ENCODE results near the gene JMJD7. TPM values are rescaled to one million over a fixed set of nuclear protein-coding genes. Genes with fewer than 3 reads are reported as not detected.

Gene JMJD7
- total RNA-seq, 2 donors from 2014 or later, result 7.8 to 11.8 TPM

DNA sequence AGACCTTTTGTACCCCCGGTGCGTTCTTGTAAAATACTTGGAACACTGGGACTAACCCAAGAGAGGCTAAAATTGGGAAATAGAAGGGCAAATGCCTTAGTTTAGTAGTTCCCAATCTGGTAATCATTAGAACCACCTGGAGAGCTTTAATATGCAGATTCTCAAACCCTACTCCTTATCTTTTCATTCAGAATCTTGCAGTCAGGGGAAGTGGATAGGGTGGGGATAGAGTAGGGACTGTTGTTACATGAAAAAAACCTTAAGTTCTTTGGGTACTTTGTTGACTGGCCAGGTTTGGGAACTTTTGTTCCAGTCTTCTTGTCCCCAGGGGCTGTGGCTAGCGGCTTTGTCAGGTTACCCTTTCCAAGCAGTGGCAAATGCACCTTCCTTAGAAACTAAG is 37.7 kb upstream of the JMJD7 start:
- no peak for DNase-seq
- Histone ChIP-seq H3K27me3 (no peaks in the 10 kb centered on the region), H3K4me1 (no peaks in the 10 kb centered on the region), H3K36me3 (no peaks in the 10 kb centered on the region), H3K9ac (ENCODE audit: low read depth in 2 of 2, low read length in 2 of 2) (no peak overlapping the region), H3K4me3 (no peak overlapping the region), H3K9me3 (no peaks in the 10 kb centered on the region), H3K27ac (no peak overlapping the region)
- intact Hi-C loops (cut with DNase I), result no loop called here
- TF ChIP-seq, protein P1, sequence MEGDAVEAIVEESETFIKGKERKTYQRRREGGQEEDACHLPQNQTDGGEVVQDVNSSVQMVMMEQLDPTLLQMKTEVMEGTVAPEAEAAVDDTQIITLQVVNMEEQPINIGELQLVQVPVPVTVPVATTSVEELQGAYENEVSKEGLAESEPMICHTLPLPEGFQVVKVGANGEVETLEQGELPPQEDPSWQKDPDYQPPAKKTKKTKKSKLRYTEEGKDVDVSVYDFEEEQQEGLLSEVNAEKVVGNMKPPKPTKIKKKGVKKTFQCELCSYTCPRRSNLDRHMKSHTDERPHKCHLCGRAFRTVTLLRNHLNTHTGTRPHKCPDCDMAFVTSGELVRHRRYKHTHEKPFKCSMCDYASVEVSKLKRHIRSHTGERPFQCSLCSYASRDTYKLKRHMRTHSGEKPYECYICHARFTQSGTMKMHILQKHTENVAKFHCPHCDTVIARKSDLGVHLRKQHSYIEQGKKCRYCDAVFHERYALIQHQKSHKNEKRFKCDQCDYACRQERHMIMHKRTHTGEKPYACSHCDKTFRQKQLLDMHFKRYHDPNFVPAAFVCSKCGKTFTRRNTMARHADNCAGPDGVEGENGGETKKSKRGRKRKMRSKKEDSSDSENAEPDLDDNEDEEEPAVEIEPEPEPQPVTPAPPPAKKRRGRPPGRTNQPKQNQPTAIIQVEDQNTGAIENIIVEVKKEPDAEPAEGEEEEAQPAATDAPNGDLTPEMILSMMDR (IDR thresholded peaks at IDR 0.05), result no peak

DNA sequence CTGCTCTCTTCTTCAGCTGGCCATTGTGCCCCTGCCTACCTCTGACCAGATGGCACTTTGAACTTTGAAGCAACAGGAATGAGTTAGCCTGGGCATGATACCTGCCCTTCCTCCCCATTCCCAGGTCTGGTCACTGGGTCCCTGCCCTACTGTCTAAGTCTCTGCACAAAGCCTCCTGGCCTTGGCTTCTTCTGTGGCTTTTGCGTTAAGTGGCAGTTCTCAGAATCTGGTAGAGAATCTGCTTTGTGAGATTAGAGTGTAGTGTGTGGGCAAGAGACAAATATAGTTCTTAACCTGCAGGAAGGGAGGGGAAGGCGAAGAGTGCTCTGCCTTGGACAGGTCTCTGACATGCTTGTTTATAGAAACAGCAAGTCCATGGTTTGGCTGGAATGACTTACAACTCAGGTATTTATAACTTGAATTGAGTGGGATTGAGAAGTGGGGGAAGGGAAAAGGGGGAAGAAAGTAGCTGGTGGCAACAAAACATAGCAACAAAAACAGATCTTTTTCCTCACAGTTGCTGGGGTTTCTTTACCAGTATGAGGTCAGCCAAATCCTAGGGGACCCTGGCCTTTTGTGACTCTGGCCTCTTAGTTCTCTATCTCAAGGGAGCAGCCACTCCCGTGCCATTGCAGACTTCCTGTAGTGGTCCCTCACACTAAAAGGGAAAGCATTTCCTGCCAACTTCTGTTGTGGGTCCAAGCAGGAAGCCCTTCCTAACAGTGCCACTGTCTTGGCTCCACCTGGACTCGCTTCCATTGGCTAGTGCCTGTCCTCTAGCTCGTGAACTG is 36.9 kb upstream of the JMJD7 start:
- Histone ChIP-seq H3K9ac (ENCODE audit: low read depth in 2 of 2, low read length in 2 of 2) (no peak overlapping the region), H3K27ac (no peak overlapping the region), H3K4me3 (no peak overlapping the region), H3K9me3 (no peaks in the 10 kb centered on the region), H3K4me1 (no peaks in the 10 kb centered on the region), H3K27me3 (no peaks in the 10 kb centered on the region), H3K36me3 (no peaks in the 10 kb centered on the region)
- DNase-seq, result no peak
- TF ChIP-seq, protein P1 (IDR thresholded peaks at IDR 0.05), result no peak
- intact Hi-C loops (cut with DNase I), result no loop called here

DNA sequence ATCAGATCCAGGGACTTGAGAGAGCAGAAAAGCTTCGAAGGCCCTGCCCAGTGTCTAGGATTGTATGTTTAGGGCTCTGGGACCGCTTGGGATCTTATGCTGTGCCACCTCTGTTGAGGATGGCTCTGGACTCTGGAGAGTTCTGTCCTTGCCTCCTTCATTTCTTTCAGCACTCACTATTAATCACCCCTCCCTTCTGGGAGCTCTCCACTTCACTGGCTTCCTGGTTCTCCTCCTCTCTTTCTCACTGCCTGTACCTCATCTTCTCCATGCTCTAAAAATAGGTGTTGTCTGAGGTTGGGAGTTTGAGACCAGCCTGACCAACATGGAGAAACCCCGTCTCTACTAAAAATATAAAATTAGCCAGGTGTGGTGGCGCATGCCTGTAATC is 36.4 kb upstream of the JMJD7 start:
- no peak for DNase-seq
- TF ChIP-seq, protein P1 (IDR thresholded peaks at IDR 0.05), result no peak
- Histone ChIP-seq H3K27me3 (no peaks in the 10 kb centered on the region), H3K36me3 (no peaks in the 10 kb centered on the region), H3K4me1 (no peaks in the 10 kb centered on the region), H3K9me3 (no peaks in the 10 kb centered on the region), H3K27ac (no peak overlapping the region), H3K4me3 (no peak overlapping the region), H3K9ac (ENCODE audit: low read depth in 2 of 2, low read length in 2 of 2) (no peak overlapping the region)
- intact Hi-C loops (cut with DNase I), result no loop called here

DNA sequence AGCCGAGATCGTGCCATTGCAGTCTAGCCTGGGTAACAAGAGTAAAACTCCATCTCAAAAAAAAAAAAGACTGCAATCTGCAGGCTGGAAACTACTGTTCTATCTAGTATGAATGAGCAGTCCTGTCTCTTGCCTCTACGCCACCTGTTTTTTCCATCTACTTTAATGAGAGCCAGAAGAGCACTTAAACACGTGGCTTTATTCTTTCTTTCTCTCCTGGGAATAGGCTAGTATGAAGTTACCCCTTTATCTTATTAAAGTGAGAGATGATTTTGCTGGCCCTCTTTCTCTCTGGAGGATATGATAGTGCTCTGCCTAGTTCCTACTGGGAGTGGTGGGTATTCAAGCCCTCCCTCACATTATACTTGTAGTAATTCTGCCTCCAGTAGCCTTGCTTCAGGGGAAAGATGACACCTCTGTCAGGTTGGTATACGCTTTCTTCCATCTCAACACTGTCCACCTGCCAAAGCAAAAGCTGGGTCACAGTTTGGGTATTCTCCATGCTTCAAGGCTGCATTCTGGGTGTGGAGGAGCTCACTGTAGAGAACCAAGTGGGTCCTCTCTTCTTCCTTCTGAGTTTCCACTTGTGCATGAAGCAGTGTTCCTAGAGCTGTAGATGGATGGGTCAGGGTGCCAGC is 35.8 kb upstream of the JMJD7 start:
- H3K27ac ChIP-seq, result no peak overlapping the region
- DNase-seq, result no peak
- TF ChIP-seq, protein P1 (IDR thresholded peaks at IDR 0.05), result no peak
- H3K9ac ChIP-seq (ENCODE audit: low read depth in 2 of 2, low read length in 2 of 2), result no peak overlapping the region
- intact Hi-C loops (cut with DNase I), result no loop called here
- H3K4me3 ChIP-seq, result no peak overlapping the region
- no peaks in the 10 kb centered on the region for H3K4me1 ChIP-seq
- no peaks in the 10 kb centered on the region for H3K36me3 ChIP-seq
- no peaks in the 10 kb centered on the region for H3K9me3 ChIP-seq
- H3K27me3 ChIP-seq, result no peaks in the 10 kb centered on the region

DNA sequence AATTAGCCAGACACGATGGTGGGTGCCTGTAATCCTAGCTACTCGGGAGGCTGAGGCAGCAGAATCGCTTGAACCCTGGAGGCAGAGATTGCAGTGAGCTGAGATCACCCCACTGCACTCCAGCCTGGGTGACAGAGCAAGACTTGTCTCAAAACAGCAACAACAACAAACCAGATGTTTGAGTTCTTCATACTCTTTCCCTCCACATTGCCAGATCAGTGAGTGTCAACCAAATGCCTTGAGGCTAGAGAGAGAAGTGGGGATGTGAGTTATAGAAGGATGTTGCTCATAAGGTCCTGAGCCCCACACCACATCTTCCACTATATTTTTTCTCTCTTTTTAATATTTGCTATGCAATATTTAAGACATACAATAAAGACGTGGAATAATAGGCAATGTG is 33.8 kb upstream of the JMJD7 start:
- H3K36me3 ChIP-seq, result no peaks in the 10 kb centered on the region
- DNase-seq, result no peak
- no peaks in the 10 kb centered on the region for H3K4me1 ChIP-seq
- no peaks in the 10 kb centered on the region for H3K9me3 ChIP-seq
- H3K27ac ChIP-seq, result no peak overlapping the region
- intact Hi-C loops (cut with DNase I), result no loop called here
- H3K4me3 ChIP-seq, result no peak overlapping the region
- TF ChIP-seq, protein P1 (IDR thresholded peaks at IDR 0.05), result no peak
- no peak overlapping the region for H3K9ac ChIP-seq (ENCODE audit: low read depth in 2 of 2, low read length in 2 of 2)
- H3K27me3 ChIP-seq, result no peaks in the 10 kb centered on the region
